ENCODE measurements around the gene BMP8B. TPM values are rescaled to one million over a fixed set of nuclear protein-coding genes. Genes with fewer than 3 reads are reported as not detected.
A peak's percentile ranks its signal among the peaks of the same experiment; 100 is the strongest.

BMP8B gene
- total and polyA plus RNA-seq, 2 donors, result 0.14 to 0.16 TPM

GRCh38 chr1:39755965-39756659 lies 32.6 kb downstream of the BMP8B start:
- Histone ChIP-seq H3K4me1 (ENCODE audit: control insufficient read depth in 2 of 2, insufficient read depth in 2 of 2, low read length in 2 of 2) (no peaks in the 10 kb centered on the region), H3K4me3 (ENCODE audit: low read length in 2 of 2) (no peak overlapping the region), H3K27me3 (ENCODE audit: control insufficient read depth in 2 of 2, insufficient read depth in 1 of 2, low read length in 1 of 2) (no peaks in the 10 kb centered on the region), H3K9me3 (ENCODE audit: control insufficient read depth in 2 of 2, insufficient read depth in 1 of 2, low read length in 1 of 2) (no peaks in the 10 kb centered on the region), H3K36me3 (ENCODE audit: control insufficient read depth in 2 of 2, insufficient read depth in 2 of 2, low read length in 1 of 2) (peaks cover 56 to 66% of the 10 kb centered on the region in 2 donors), H3K27ac (ENCODE audit: low read depth in 1 of 2, low read length in 1 of 2) (no peak overlapping the region)
- 91% methylated on average over 9 of the region's 9 CpGs for WGBS
- DNase-seq (ENCODE audit: low read depth in 6 of 9, low spot score in 9 of 9), result no peak

- H3K36me3 ChIP-seq (ENCODE audit: control insufficient read depth in 2 of 2, insufficient read depth in 2 of 2, low read length in 1 of 2), result peaks cover 67 to 70% of the 10 kb centered on the region in 2 donors
- H3K4me3 ChIP-seq (ENCODE audit: low read length in 2 of 2), result no peak overlapping the region
- H3K9me3 ChIP-seq (ENCODE audit: control insufficient read depth in 2 of 2, insufficient read depth in 1 of 2, low read length in 1 of 2), result no peaks in the 10 kb centered on the region
- no peak for DNase-seq (ENCODE audit: low read depth in 6 of 9, low spot score in 9 of 9)
- 77% methylated on average over 2 of the region's 2 CpGs for WGBS
- no peaks in the 10 kb centered on the region for H3K4me1 ChIP-seq (ENCODE audit: control insufficient read depth in 2 of 2, insufficient read depth in 2 of 2, low read length in 2 of 2)
- no peak overlapping the region for H3K27ac ChIP-seq (ENCODE audit: low read depth in 1 of 2, low read length in 1 of 2)
- H3K27me3 ChIP-seq (ENCODE audit: control insufficient read depth in 2 of 2, insufficient read depth in 1 of 2, low read length in 1 of 2), result no peaks in the 10 kb centered on the region
Observed at GRCh38 chr1:39754906-39755504, 33.7 kb downstream of the BMP8B start.

DNA sequence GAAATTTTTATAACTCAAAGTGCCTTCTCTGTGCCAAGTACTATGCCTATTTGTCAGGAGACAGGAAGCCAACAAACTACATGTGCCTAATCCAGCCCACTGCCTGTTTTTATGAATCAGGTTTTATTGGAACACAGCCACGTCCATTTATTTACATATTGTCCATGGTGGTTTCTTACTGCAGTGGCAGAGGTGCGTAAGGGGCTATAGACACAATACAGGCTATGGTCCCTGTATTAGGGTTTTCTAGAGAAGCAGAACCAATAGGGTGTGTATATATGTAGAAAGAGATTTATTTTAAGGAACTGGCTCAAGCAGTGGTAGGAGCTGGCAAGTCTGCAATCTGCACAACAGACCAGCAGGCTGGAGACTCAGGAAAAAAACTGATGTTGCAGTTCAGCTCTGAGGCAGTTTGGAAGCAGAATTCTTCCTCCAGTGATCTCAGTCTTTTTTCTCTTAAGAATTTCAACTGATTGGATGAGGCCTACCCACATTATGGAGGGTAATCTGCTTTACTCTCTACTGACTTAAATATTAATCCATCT lies 34.6 kb downstream of the BMP8B start:
- Histone ChIP-seq H3K4me1 (ENCODE audit: control insufficient read depth in 2 of 2, insufficient read depth in 2 of 2, low read length in 2 of 2) (no peaks in the 10 kb centered on the region), H3K4me3 (ENCODE audit: low read length in 2 of 2) (no peak overlapping the region), H3K27me3 (ENCODE audit: control insufficient read depth in 2 of 2, insufficient read depth in 1 of 2, low read length in 1 of 2) (no peaks in the 10 kb centered on the region), H3K9me3 (ENCODE audit: control insufficient read depth in 2 of 2, insufficient read depth in 1 of 2, low read length in 1 of 2) (no peaks in the 10 kb centered on the region), H3K36me3 (ENCODE audit: control insufficient read depth in 2 of 2, insufficient read depth in 2 of 2, low read length in 1 of 2) (peaks cover 71 to 76% of the 10 kb centered on the region in 2 donors), H3K27ac (ENCODE audit: low read depth in 1 of 2, low read length in 1 of 2) (no peak overlapping the region)
- WGBS, result 99% methylated on average over 2 of the region's 2 CpGs
- no peak for DNase-seq (ENCODE audit: low read depth in 6 of 9, low spot score in 9 of 9)

- Histone ChIP-seq H3K27me3 (ENCODE audit: control insufficient read depth in 2 of 2, insufficient read depth in 1 of 2, low read length in 1 of 2) (no peaks in the 10 kb centered on the region), H3K4me1 (ENCODE audit: control insufficient read depth in 2 of 2, insufficient read depth in 2 of 2, low read length in 2 of 2) (no peaks in the 10 kb centered on the region), H3K4me3 (ENCODE audit: low read length in 2 of 2) (no peak overlapping the region), H3K36me3 (ENCODE audit: control insufficient read depth in 2 of 2, insufficient read depth in 2 of 2, low read length in 1 of 2) (peaks cover 78 to 81% of the 10 kb centered on the region in 2 donors), H3K27ac (ENCODE audit: low read depth in 1 of 2, low read length in 1 of 2) (no peak overlapping the region), H3K9me3 (ENCODE audit: control insufficient read depth in 2 of 2, insufficient read depth in 1 of 2, low read length in 1 of 2) (no peaks in the 10 kb centered on the region)
- WGBS, result 96% methylated on average over 16 of the region's 16 CpGs
- DNase-seq (ENCODE audit: low read depth in 6 of 9, low spot score in 9 of 9), result no peak
Observed at GRCh38 chr1:39753132-39754025, 35.3 kb downstream of the BMP8B start.

- H3K36me3 ChIP-seq (ENCODE audit: control insufficient read depth in 2 of 2, insufficient read depth in 2 of 2, low read length in 1 of 2), result peaks cover 83 to 85% of the 10 kb centered on the region in 2 donors
- no peaks in the 10 kb centered on the region for H3K4me1 ChIP-seq (ENCODE audit: control insufficient read depth in 2 of 2, insufficient read depth in 2 of 2, low read length in 2 of 2)
- H3K27me3 ChIP-seq (ENCODE audit: control insufficient read depth in 2 of 2, insufficient read depth in 1 of 2, low read length in 1 of 2), result no peaks in the 10 kb centered on the region
- no peak overlapping the region for H3K4me3 ChIP-seq (ENCODE audit: low read length in 2 of 2)
- 98% methylated on average over 6 of the region's 6 CpGs for WGBS
- no peak overlapping the region for H3K27ac ChIP-seq (ENCODE audit: low read depth in 1 of 2, low read length in 1 of 2)
- H3K9me3 ChIP-seq (ENCODE audit: control insufficient read depth in 2 of 2, insufficient read depth in 1 of 2, low read length in 1 of 2), result no peaks in the 10 kb centered on the region
- no peak for DNase-seq (ENCODE audit: low read depth in 6 of 9, low spot score in 9 of 9)
Observed at GRCh38 chr1:39752703-39753102, 36.0 kb downstream of the BMP8B start.

- WGBS, result 97% methylated on average over 7 of the region's 7 CpGs
Observed at GRCh38 chr1:39751595-39751994, 37.1 kb downstream of the BMP8B start.

DNA sequence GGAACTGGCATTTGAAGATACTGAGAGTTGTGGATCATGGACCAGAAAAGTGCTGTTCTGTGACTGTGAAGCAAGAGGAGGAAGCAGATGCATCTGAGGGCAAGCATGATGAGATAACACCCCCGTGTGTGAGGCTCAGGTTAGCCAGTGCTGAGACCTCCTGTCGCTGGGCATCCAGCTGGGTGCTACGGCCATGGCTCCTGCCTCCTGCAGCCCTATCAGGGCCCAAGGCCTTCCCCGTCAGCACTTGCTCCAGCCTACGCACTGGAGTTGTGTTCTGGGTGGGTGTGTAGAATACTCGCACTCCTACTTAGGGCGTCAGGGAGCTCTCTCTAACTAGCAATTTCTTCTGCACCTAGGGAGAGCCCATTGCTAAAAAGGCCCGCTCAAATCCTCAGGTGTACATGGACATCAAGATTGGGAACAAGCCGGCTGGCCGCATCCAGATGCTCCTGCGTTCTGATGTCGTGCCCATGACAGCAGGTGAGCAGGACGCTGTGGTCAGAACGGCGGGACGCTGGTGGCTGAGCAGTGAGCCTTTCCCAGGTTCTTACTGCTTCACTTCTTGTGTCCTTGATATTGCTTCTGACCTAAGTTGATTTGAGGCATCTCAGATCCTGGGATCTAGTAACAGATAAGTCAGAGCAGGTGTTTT lies 43.5 kb downstream of the BMP8B start:
- H3K4me1 ChIP-seq (ENCODE audit: control insufficient read depth in 2 of 2, insufficient read depth in 2 of 2, low read length in 2 of 2), result no peaks in the 10 kb centered on the region
- H3K4me3 ChIP-seq (ENCODE audit: low read length in 2 of 2), result no peak overlapping the region
- no peaks in the 10 kb centered on the region for H3K9me3 ChIP-seq (ENCODE audit: control insufficient read depth in 2 of 2, insufficient read depth in 1 of 2, low read length in 1 of 2)
- DNase-seq (ENCODE audit: low read depth in 6 of 9, low spot score in 9 of 9), result no peak
- no peak overlapping the region for H3K27ac ChIP-seq (ENCODE audit: low read depth in 1 of 2, low read length in 1 of 2)
- 98% methylated on average over 16 of the region's 16 CpGs for WGBS
- no peaks in the 10 kb centered on the region for H3K27me3 ChIP-seq (ENCODE audit: control insufficient read depth in 2 of 2, insufficient read depth in 1 of 2, low read length in 1 of 2)
- H3K36me3 ChIP-seq (ENCODE audit: control insufficient read depth in 2 of 2, insufficient read depth in 2 of 2, low read length in 1 of 2), result peaks cover 67 to 75% of the 10 kb centered on the region in 2 donors

More at GRCh38 chr1:39751595-39751994, 37.1 kb downstream of the BMP8B start:
- H3K36me3 ChIP-seq (ENCODE audit: control insufficient read depth in 2 of 2, insufficient read depth in 2 of 2, low read length in 1 of 2), result peaks cover 83 to 87% of the 10 kb centered on the region in 2 donors
- H3K27ac ChIP-seq (ENCODE audit: low read depth in 1 of 2, low read length in 1 of 2), result no peak overlapping the region
- no peak for DNase-seq (ENCODE audit: low read depth in 6 of 9, low spot score in 9 of 9)
- no peak overlapping the region for H3K4me3 ChIP-seq (ENCODE audit: low read length in 2 of 2)
- no peaks in the 10 kb centered on the region for H3K27me3 ChIP-seq (ENCODE audit: control insufficient read depth in 2 of 2, insufficient read depth in 1 of 2, low read length in 1 of 2)
- H3K4me1 ChIP-seq (ENCODE audit: control insufficient read depth in 2 of 2, insufficient read depth in 2 of 2, low read length in 2 of 2), result no peaks in the 10 kb centered on the region
- no peaks in the 10 kb centered on the region for H3K9me3 ChIP-seq (ENCODE audit: control insufficient read depth in 2 of 2, insufficient read depth in 1 of 2, low read length in 1 of 2)

DNA sequence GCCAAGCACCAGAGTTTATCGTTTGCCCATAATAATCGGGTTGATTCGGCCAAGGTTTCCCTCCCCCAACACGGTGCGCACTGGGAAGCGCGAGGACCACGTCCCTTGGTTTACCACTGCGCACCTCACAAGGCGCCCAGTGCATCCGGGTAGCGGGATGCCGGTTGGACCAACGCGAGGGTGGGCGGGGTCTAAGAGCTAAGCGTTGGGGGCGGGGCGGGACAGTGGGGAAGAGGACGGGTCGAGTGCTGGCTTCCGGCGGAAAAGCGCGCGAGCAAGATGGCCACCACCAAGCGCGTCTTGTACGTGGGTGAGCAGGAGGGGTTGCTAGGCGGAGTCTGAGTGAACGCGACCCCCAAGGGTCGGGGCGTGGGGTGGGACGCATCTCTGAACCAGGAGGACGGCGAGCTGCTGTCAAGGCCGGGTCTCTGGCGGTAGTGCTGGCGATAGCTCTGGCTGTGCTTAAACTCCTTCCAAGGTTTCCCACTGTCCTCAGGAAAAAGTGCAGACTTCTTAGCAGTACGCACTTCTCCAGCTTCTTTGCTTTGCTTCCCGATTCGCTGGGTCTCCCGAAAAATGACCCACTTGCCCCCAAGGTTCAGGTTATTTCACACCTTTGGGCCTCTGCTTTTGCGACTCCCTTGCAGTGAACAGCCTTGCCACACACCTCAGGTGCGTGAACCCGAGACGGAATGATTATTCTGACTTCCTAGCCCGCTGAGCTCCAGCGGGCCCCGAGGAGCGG lies 49.9 kb downstream of the BMP8B start, which contains the start of gene PPIE:
Gene PPIE (plus strand): TSS at position 261 of the 745 bp plus-strand sequence. CDS start 19 bp downstream, at position 280.
- peak within 1 kb of the TSS; percentile 74 to 90 for H3K27ac ChIP-seq (ENCODE audit: low read depth in 1 of 2, low read length in 1 of 2)
- H3K36me3 ChIP-seq (ENCODE audit: control insufficient read depth in 2 of 2, insufficient read depth in 2 of 2, low read length in 1 of 2), result peaks cover 16 to 22% of the 10 kb centered on the region in 2 donors
- H3K27me3 ChIP-seq (ENCODE audit: control insufficient read depth in 2 of 2, insufficient read depth in 1 of 2, low read length in 1 of 2), result peaks cover 9 to 21% of the 10 kb centered on the region in 2 donors
- peaks cover 9 to 15% of the 10 kb centered on the region in 2 donors for H3K4me1 ChIP-seq (ENCODE audit: control insufficient read depth in 2 of 2, insufficient read depth in 2 of 2, low read length in 2 of 2)
- peak within 1 kb of the TSS; percentile 84 to 91 for H3K4me3 ChIP-seq (ENCODE audit: low read length in 2 of 2)
- peaks cover 0 to 9% of the 10 kb centered on the region in 2 donors for H3K9me3 ChIP-seq (ENCODE audit: control insufficient read depth in 2 of 2, insufficient read depth in 1 of 2, low read length in 1 of 2)
- WGBS, result 2% methylated on average over 52 of the region's 52 CpGs
- DNase-seq (ENCODE audit: low read depth in 6 of 9, low spot score in 9 of 9), result peak; percentile 62 to 92 (median 82)
